ENCODE data around the gene RPL3.
A peak's percentile ranks its signal among the peaks of the same experiment; 100 is the strongest.
"Not testable (repeated sequence)": the region's sequence is repeated elsewhere in the genome, so short reads cannot be mapped to it uniquely, and the experiment has no call there.

RPL3 gene

DNA sequence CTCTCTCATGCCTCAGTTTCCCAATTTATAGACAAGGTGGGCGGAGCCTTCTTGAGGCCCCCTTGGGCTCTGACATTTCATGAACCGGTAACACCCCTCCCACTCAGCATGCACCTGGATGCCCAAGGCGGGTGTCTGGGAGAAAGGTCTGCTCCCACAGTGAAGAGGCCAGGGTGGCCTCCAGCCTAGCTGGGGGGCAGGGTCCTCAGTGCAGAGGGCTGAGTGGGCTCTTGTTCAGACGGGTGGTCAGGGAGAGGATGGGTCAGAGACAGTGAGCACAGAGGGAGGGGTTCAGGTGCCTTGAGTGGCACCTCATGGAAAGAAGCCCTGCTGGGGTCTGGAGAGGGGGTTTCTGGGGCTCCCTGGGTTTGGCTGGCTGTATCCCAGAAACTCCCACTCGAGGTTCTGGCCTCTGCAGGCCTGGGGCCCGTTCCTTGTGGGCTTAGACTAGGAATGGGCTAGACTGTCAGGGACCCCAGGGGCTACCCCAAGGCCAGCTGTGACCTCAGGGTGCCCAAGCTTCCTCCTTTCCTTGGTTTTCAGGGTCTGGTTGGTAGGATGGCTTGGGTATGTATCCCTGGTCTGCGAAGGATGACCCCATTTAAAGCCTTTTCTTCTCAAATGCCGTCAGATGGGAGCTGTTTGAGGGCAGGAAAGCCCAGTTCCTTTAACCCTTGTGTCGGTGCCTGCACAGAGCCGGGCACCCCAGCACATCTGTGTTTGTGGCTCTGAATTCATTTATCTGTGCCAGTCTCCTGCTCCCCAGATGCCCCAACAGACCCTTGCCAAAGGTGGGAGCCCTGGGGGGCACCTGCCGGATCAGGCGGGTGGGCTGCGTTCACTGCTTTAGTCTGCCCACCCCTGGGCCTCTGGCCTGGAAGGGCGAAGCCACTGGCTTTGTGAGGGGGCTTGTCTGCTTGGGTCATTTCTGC lies 31.6 kb upstream of the RPL3 start:
- DNase-seq = no peak

DNA sequence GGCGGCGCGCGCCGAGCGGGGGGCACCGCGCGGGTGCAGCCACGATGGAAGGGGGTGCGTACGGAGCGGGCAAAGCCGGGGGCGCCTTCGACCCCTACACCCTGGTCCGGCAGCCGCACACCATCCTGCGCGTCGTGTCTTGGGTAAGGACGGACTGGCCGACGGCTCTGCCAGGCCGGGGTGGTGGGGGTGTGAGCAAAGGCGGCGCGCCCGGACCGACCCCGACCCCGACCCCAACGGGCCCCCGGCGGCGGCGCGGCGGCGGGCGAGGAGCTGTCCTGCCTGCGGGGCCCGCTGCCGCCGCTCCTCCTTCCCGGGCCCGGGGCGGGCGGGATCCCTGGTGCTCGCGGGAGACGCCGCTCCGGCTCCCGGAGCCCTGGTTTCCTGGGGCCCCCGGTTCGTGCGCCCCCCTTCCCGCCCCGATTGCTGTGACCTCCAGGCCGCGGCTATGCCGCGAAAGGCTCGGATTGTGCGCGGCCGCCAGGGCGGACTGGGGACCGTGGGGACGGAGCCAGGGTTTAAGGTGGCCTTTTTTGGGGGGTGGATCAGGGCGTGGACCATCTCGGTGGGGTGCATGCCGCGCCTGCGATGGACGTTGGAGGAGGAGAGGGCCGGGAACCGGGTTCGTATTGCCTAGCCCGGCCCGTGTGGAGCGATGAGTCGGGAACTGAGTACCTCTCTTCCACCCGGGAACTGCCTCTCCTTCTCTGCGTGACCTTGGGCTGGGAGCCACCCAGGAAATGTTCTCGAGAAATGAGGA lies 30.7 kb upstream of the RPL3 start, which contains the start of gene SYNGR1:
Gene SYNGR1, plus strand, starts transcription at position 25 of the 760 bp plus-strand sequence. Its CDS starts 20 bp downstream, at position 45.
- no peak for DNase-seq

DNA sequence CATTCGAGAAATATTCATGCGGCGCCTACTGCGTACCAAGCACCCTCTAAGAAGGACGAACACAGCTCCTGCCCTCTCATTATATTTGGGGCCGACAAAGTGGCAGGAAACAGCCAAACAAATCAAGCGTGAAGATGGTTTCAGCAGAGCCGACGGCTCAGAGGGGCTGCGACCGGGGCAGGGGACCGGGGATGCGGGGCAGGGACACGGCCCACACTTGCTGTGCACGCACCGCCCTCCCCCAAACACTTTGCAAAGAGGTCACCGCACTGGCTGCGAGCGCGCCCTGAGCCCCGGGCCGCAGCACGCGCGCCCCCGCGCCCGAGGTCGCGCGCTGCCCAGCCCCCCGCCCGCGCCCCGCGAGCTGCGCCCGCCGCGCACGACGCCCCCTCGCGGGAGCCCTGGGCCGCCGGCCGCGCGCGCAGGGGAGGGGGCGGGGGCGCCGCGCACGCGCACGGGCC lies 30.1 kb upstream of the RPL3 start:
- DNase-seq = peak; percentile 23

DNA sequence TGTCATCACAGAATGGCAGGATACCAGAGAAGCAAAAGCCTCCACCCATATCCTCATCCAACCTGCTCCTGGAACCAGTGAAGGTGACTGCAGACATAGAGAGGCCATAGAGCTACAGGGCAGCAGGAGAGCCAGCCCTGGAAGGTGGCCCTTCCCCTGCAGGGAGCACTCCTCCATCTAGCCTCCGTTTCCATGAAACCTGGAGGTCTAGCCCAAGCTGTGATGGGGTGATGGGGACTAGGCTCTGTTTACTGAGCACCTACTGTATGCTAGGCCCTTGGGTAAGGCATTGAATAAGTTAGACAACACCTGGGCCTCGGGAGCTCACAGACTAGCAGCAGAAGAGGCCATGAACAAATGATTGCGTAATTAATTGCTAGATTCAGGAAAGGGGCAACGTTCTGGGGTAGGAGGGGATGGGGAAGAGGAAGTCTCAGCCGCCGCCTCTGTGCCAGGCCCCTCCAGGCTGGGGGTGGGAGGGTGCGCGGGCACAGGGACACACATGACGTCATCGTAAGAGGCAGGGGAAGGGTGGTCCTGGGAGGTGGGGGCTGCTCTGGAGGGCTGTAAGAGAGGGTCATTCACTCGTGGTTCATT lies 29.6 kb upstream of the RPL3 start:
- DNase-seq = no peak

DNA sequence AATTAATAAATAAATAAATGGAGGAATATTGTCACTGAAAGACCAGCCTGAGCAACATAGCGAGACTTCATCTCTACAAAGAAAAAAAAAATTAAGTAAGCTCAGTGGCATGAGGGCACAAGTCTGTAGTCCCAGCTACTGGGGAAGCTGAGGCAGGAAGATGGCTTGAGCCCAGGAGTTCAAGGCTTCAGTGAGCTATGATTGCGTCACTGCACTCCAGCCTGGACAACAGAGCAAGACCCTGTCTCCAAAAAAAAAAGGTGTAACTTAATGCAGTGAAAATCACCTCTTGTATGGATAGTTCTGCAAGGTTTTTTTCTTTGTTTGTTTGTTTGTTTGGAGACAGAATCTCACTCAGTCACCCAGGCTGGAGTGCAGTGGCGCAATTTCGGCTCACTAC lies 25.8 kb upstream of the RPL3 start:
- no peak for DNase-seq

DNA sequence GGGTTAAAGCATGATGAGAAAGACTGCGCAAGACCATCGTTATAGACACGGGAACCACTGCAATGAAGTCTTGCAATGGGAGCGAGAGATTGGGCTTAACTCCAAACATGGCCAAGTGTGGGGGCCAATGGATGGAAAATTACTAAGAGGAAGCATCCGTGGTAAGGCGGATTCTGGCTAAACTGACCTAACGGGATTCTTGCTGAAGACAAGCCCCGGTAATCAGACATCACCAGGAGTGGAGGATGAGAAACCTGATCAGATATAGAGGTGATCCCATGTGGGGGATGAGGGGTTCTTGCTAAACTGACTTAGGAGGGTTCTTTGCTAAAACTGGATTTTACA lies 24.6 kb upstream of the RPL3 start:
- DNase-seq = no peak

- DNase-seq = peak; percentile 60
These were observed 24.0 kb upstream of the RPL3 start for GRCh38 chr22:39343259-39344045.

GRCh38 chr22:39341179-39341578 lies 21.8 kb upstream of the RPL3 start:
- no peak for DNase-seq

GRCh38 chr22:39339775-39340174 lies 20.4 kb upstream of the RPL3 start:
- DNase-seq = not testable (repeated sequence)

DNA sequence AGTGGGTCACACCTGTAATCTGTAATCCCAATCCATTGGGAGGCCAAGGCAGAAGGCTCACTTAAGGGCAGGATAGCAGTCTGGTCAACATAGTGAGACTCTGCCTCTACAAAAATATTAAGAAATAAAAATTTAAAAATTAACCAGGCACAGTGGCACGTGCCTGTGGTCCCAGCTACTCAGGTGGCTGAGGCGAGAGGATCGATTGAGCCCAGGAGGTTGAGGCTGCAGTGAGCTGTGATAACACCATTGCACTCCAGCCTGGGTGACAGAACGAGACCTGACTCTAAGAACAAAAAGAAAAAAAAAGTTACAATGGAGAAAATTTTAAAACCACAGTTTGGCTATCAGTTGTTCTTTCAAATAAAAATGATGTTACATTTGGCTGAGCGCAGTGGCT lies 17.0 kb upstream of the RPL3 start:
- no peak for DNase-seq

GRCh38 chr22:39332441-39333064 lies 13.1 kb upstream of the RPL3 start:
- DNase-seq = no peak

GRCh38 chr22:39330553-39330952 lies 11.1 kb upstream of the RPL3 start:
- not testable (repeated sequence) for DNase-seq

- DNase-seq = no peak
These were observed 8.8 kb upstream of the RPL3 start for GRCh38 chr22:39327995-39328754.

GRCh38 chr22:39325392-39325932 lies 6.0 kb upstream of the RPL3 start:
- DNase-seq = no peak

GRCh38 chr22:39320616-39321029 lies 1.2 kb upstream of the RPL3 start:
- DNase-seq = not testable (repeated sequence)

DNA sequence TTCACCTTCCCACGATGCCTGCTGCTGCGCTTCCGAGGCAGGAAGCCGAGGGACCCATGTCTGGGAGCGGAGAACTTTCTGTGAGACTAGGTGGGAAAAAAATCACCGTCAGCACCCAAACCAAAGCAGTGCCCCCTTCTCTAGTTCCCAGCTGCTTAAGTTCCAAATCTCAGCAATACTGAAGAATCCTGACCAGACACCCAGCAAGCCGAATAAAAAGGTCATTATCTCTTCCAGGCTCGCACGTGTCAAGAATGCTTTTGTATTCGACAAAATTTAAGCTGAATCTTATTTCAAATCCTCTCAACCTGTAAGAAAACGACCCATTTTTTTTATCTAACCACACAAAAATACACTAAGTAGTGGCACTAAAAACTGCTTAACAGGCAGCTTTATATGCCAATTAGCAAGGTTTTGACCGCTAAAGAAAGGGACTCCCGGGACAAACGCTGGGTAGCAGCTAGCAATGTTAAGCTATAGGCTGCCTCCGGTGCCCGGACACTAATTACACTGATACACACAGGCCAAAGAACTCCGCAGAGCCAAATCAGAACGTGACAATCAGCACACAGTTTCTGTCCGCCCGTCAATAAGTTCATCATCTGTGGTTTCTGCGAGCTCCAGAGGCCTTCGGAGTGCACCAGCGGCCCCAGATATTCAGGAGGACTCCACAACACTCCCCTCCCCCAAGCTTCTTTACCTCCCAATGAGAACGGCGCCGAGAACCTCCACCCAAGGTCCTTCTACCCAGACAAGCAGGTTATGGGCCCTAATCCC lies 728 bp downstream of the RPL3 start:
- DNase-seq = peak; percentile 64

- DNase-seq = no peak
These were observed 1.5 kb downstream of the RPL3 start for GRCh38 chr22:39317775-39318506.

GRCh38 chr22:39317084-39317774 lies 2.2 kb downstream of the RPL3 start:
- DNase-seq = peak; percentile 64

Measured in CD4-positive, alpha-beta T cell treated with Interleukin-12 subunit alpha and Interleukin-12 subunit beta, for 1 hour (primary cell).